Measurements from ENCODE around the gene RNF31.

The RNF31 gene

DNA sequence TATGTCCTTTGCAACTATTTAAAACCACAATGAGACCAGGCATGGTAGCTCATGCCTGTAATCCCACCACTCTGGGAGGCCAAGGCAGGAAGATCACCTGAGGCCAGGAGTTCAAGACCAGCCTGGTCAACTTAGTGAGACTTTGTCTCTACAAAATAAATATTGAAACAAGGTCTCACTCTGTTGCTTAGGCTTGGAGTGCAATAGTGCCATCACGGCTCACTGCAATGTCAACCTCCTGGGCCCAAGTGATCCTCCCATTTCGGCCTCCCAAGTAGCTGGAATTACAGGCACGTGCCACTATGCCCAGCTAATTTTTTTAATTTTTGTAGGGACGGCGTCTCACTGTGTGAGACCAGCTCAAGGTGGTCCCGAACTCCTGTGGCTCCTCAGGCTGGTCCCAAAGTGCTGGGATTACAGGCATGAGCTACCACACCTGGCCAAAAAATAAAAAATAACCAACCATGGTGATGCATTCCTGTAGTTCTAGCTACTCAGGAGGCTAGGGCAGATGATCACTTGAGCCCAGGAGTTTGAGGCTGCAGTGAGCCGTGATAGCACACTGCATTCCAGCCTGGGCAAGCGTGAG is 17.8 kb upstream of the RNF31 start:
- no peak overlapping the region for H3K23ac ChIP-seq (ENCODE audit: low read depth, low read length, poor library complexity)
- H3K27ac ChIP-seq (replicated peaks; ENCODE audit: low read length) = no peak overlapping the region
- H4K8ac ChIP-seq (ENCODE audit: low read depth, low read length) = no peak overlapping the region
- no peaks in the 10 kb centered on the region for H3K36me3 ChIP-seq (replicated peaks in 1 of 2; ENCODE audit: control insufficient read depth in 2 of 2, insufficient read depth in 2 of 2, low read length in 2 of 2)
- no peak overlapping the region for H2AFZ ChIP-seq (ENCODE audit: low read length)
- no peak for DNase-seq (ENCODE audit: low spot score)
- no peak overlapping the region for H3K4ac ChIP-seq (ENCODE audit: low read length)
- no peaks in the 10 kb centered on the region for H3K9me3 ChIP-seq (replicated peaks in 1 of 2; ENCODE audit: control insufficient read depth in 2 of 2, insufficient read depth in 1 of 2, low read depth in 1 of 2, low read length in 2 of 2)
- no peak overlapping the region for H2BK15ac ChIP-seq (ENCODE audit: low read length)
- no peak overlapping the region for H3K4me2 ChIP-seq (ENCODE audit: insufficient read depth, low read length, poor library complexity, severe bottlenecking)
- no peak overlapping the region for H2BK5ac ChIP-seq (ENCODE audit: low read length)
- H3K4me1 ChIP-seq (ENCODE audit: control insufficient read depth in 2 of 2, insufficient read depth in 1 of 2, low read depth in 1 of 2, low read length in 2 of 2) = no peaks in the 10 kb centered on the region
- H2BK120ac ChIP-seq (ENCODE audit: low read depth, low read length) = no peak overlapping the region
- no peak overlapping the region for H3K4me3 ChIP-seq (ENCODE audit: low read length in 2 of 2)
- H3K9ac ChIP-seq (ENCODE audit: low read depth, low read length, poor library complexity) = no peak overlapping the region
- H3K18ac ChIP-seq (ENCODE audit: low read length) = no peak overlapping the region
- H4K91ac ChIP-seq (ENCODE audit: low read depth, low read length, poor library complexity) = no peak overlapping the region
- no peaks in the 10 kb centered on the region for H3K27me3 ChIP-seq (ENCODE audit: control insufficient read depth in 3 of 3, insufficient read depth in 3 of 3, low read depth in 1 of 3, low read length in 3 of 3)
- no CpG with 5 or more reads among the region's 8 CpGs for WGBS, 2 donors (ENCODE audit: extremely low coverage in 2 of 2, insufficient read length in 2 of 2, insufficient replicate concordance in 1 of 2)
- no peak overlapping the region for H3K14ac ChIP-seq (ENCODE audit: low read length)
- no peaks in the 10 kb centered on the region for H3K79me1 ChIP-seq (ENCODE audit: low read depth, low read length)
- no peak overlapping the region for H2BK12ac ChIP-seq (ENCODE audit: low read length)
- no peak overlapping the region for H2AK5ac ChIP-seq (ENCODE audit: low read depth, low read length)

DNA sequence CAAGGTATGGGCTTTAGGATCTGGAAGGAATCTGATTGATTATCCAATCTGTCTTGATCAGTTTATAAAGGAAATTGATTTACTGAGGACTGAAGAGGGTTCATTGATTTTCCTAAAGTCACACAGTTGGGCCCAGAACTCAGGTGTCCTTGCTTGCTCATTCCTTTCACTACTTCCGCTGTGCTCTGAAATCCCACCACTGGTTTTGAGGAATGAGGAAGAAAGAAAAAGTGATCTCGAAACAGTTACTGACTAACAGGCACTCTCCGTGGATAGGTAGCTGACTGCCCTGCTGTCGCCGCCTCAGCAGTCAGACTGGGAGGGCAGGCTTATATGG is 16.9 kb upstream of the RNF31 start, which contains the start of gene FITM1:
Gene FITM1 (plus strand): TSS at position 280 of the 337 bp plus-strand sequence. CDS start 905 bp downstream, outside the sequence.
- DNase-seq (ENCODE audit: low spot score) = no peak
- Histone ChIP-seq H3K9me3 (replicated peaks in 1 of 2; ENCODE audit: control insufficient read depth in 2 of 2, insufficient read depth in 1 of 2, low read depth in 1 of 2, low read length in 2 of 2) (no peaks in the 10 kb centered on the region), H3K14ac (ENCODE audit: low read length) (no peak within 1 kb of the TSS), H3K36me3 (replicated peaks in 1 of 2; ENCODE audit: control insufficient read depth in 2 of 2, insufficient read depth in 2 of 2, low read length in 2 of 2) (no peaks in the 10 kb centered on the region), H2BK15ac (ENCODE audit: low read length) (no peak within 1 kb of the TSS), H3K4ac (ENCODE audit: low read length) (no peak within 1 kb of the TSS), H3K9ac (ENCODE audit: low read depth, low read length, poor library complexity) (no peak within 1 kb of the TSS), H4K91ac (ENCODE audit: low read depth, low read length, poor library complexity) (no peak within 1 kb of the TSS), H3K27ac (replicated peaks; ENCODE audit: low read length) (no peak within 1 kb of the TSS), H2AFZ (ENCODE audit: low read length) (no peak within 1 kb of the TSS), H3K4me1 (ENCODE audit: control insufficient read depth in 2 of 2, insufficient read depth in 1 of 2, low read depth in 1 of 2, low read length in 2 of 2) (peaks cover under 1 to 1% of the 10 kb centered on the region in 2 donors), H2BK12ac (ENCODE audit: low read length) (no peak within 1 kb of the TSS), H2BK120ac (ENCODE audit: low read depth, low read length) (no peak within 1 kb of the TSS), H3K4me2 (ENCODE audit: insufficient read depth, low read length, poor library complexity, severe bottlenecking) (no peak within 1 kb of the TSS), H4K8ac (ENCODE audit: low read depth, low read length) (no peak within 1 kb of the TSS), H3K18ac (ENCODE audit: low read length) (no peak within 1 kb of the TSS), H2AK5ac (ENCODE audit: low read depth, low read length) (no peak within 1 kb of the TSS), H3K23ac (ENCODE audit: low read depth, low read length, poor library complexity) (no peak within 1 kb of the TSS), H3K27me3 (ENCODE audit: control insufficient read depth in 3 of 3, insufficient read depth in 3 of 3, low read depth in 1 of 3, low read length in 3 of 3) (no peaks in the 10 kb centered on the region), H2BK5ac (ENCODE audit: low read length) (no peak within 1 kb of the TSS), H3K79me1 (ENCODE audit: low read depth, low read length) (no peaks in the 10 kb centered on the region), H3K4me3 (ENCODE audit: low read length in 2 of 2) (no peak within 1 kb of the TSS)
- no CpG with 5 or more reads among the region's 5 CpGs for WGBS, 2 donors (ENCODE audit: extremely low coverage in 2 of 2, insufficient read length in 2 of 2, insufficient replicate concordance in 1 of 2)

DNA sequence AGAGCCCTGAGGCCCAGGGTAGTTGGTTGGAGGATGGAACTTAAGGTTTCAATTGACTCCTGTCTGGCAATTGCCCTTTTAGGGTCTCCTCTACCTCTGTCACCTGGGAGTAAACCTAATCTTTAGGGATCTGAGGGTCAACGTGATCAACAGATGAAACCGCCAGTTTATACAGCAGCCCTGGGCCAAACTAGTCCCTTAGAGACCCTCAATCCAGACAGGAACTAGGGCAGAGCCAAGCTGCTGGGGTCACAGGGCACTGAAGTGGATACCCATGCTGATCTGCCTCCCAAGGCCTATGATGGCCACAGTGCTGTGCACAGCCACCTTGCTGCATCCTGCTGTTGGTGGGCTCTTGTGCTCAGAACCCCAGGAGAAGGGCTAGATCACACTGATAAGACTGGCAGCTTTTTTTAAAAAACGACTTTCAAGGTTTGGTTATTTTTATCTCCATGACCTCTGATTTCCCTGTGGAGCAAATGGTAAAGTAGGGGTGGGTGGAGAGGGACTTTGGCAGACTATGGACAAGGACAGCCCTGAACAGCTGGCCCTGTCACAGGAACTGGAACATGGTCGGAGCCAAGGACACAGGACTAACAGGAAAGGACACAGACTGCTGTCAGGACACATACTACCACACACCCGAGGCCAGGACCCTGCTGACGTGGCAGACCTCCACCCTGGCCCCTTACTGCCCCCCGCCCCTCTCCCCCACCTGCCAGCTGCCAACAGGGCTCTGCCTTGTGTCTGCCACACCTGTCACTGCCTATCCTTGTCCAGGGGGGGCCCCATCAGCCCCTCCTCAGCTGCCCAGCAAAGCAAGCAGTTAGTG is 16.4 kb upstream of the RNF31 start:
- no peak overlapping the region for H2AK5ac ChIP-seq (ENCODE audit: low read depth, low read length)
- H3K4me2 ChIP-seq (ENCODE audit: insufficient read depth, low read length, poor library complexity, severe bottlenecking) = no peak overlapping the region
- no peak overlapping the region for H4K8ac ChIP-seq (ENCODE audit: low read depth, low read length)
- H3K79me1 ChIP-seq (ENCODE audit: low read depth, low read length) = no peaks in the 10 kb centered on the region
- no peak overlapping the region for H2BK120ac ChIP-seq (ENCODE audit: low read depth, low read length)
- no peak overlapping the region for H3K18ac ChIP-seq (ENCODE audit: low read length)
- H2AFZ ChIP-seq (ENCODE audit: low read length) = no peak overlapping the region
- H3K4me3 ChIP-seq (ENCODE audit: low read length in 2 of 2) = no peak overlapping the region
- no peak overlapping the region for H3K9ac ChIP-seq (ENCODE audit: low read depth, low read length, poor library complexity)
- H2BK5ac ChIP-seq (ENCODE audit: low read length) = no peak overlapping the region
- no peak overlapping the region for H3K14ac ChIP-seq (ENCODE audit: low read length)
- H3K27ac ChIP-seq (replicated peaks; ENCODE audit: low read length) = no peak overlapping the region
- H3K4me1 ChIP-seq (ENCODE audit: control insufficient read depth in 2 of 2, insufficient read depth in 1 of 2, low read depth in 1 of 2, low read length in 2 of 2) = peaks cover 3 to 5% of the 10 kb centered on the region in 2 donors
- no peak overlapping the region for H2BK15ac ChIP-seq (ENCODE audit: low read length)
- no peak for DNase-seq (ENCODE audit: low spot score)
- H3K27me3 ChIP-seq (ENCODE audit: control insufficient read depth in 3 of 3, insufficient read depth in 3 of 3, low read depth in 1 of 3, low read length in 3 of 3) = no peaks in the 10 kb centered on the region
- H3K9me3 ChIP-seq (replicated peaks in 1 of 2; ENCODE audit: control insufficient read depth in 2 of 2, insufficient read depth in 1 of 2, low read depth in 1 of 2, low read length in 2 of 2) = no peaks in the 10 kb centered on the region
- WGBS, 2 donors (ENCODE audit: extremely low coverage in 2 of 2, insufficient read length in 2 of 2, insufficient replicate concordance in 1 of 2) = no CpG with 5 or more reads among the region's 7 CpGs
- H3K4ac ChIP-seq (ENCODE audit: low read length) = no peak overlapping the region
- no peak overlapping the region for H3K23ac ChIP-seq (ENCODE audit: low read depth, low read length, poor library complexity)
- H3K36me3 ChIP-seq (replicated peaks in 1 of 2; ENCODE audit: control insufficient read depth in 2 of 2, insufficient read depth in 2 of 2, low read length in 2 of 2) = no peaks in the 10 kb centered on the region
- H2BK12ac ChIP-seq (ENCODE audit: low read length) = no peak overlapping the region
- H4K91ac ChIP-seq (ENCODE audit: low read depth, low read length, poor library complexity) = no peak overlapping the region

DNA sequence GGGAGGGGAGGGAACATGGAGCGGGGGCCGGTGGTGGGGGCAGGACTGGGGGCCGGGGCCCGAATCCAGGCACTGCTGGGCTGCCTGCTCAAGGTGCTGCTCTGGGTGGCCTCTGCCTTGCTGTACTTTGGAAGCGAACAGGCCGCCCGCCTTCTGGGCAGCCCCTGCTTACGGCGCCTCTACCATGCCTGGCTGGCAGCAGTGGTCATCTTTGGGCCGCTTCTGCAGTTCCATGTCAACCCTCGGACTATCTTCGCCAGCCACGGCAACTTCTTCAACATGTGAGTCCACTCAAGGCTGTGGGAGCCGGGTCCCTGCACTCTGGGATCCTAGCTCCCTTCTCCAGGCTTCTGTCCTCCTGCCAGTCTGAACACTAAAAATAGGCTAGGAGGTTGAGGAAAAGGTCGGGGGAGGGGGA is 15.7 kb upstream of the RNF31 start:
- no peak overlapping the region for H2BK120ac ChIP-seq (ENCODE audit: low read depth, low read length)
- DNase-seq (ENCODE audit: low spot score) = no peak
- H3K14ac ChIP-seq (ENCODE audit: low read length) = no peak overlapping the region
- no CpG with 5 or more reads among the region's 15 CpGs for whole genome bisulfite sequencing, 2 donors (ENCODE audit: extremely low coverage in 2 of 2, insufficient read length in 2 of 2, insufficient replicate concordance in 1 of 2)
- H2BK15ac ChIP-seq (ENCODE audit: low read length) = peak overlapping the region; percentile 58
- H3K79me1 ChIP-seq (ENCODE audit: low read depth, low read length) = no peaks in the 10 kb centered on the region
- no peak overlapping the region for H3K9ac ChIP-seq (ENCODE audit: low read depth, low read length, poor library complexity)
- no peak overlapping the region for H3K4ac ChIP-seq (ENCODE audit: low read length)
- no peak overlapping the region for H3K23ac ChIP-seq (ENCODE audit: low read depth, low read length, poor library complexity)
- H3K27me3 ChIP-seq (ENCODE audit: control insufficient read depth in 3 of 3, insufficient read depth in 3 of 3, low read depth in 1 of 3, low read length in 3 of 3) = no peaks in the 10 kb centered on the region
- no peak overlapping the region for H3K4me3 ChIP-seq (ENCODE audit: low read length in 2 of 2)
- no peak overlapping the region for H2BK5ac ChIP-seq (ENCODE audit: low read length)
- no peak overlapping the region for H2AFZ ChIP-seq (ENCODE audit: low read length)
- H4K91ac ChIP-seq (ENCODE audit: low read depth, low read length, poor library complexity) = no peak overlapping the region
- peaks cover 6 to 7% of the 10 kb centered on the region in 2 donors for H3K4me1 ChIP-seq (ENCODE audit: control insufficient read depth in 2 of 2, insufficient read depth in 1 of 2, low read depth in 1 of 2, low read length in 2 of 2)
- no peak overlapping the region for H3K27ac ChIP-seq (replicated peaks; ENCODE audit: low read length)
- no peak overlapping the region for H3K18ac ChIP-seq (ENCODE audit: low read length)
- H2BK12ac ChIP-seq (ENCODE audit: low read length) = no peak overlapping the region
- no peak overlapping the region for H4K8ac ChIP-seq (ENCODE audit: low read depth, low read length)
- no peak overlapping the region for H2AK5ac ChIP-seq (ENCODE audit: low read depth, low read length)
- no peaks in the 10 kb centered on the region for H3K36me3 ChIP-seq (replicated peaks in 1 of 2; ENCODE audit: control insufficient read depth in 2 of 2, insufficient read depth in 2 of 2, low read length in 2 of 2)
- H3K9me3 ChIP-seq (replicated peaks in 1 of 2; ENCODE audit: control insufficient read depth in 2 of 2, insufficient read depth in 1 of 2, low read depth in 1 of 2, low read length in 2 of 2) = no peaks in the 10 kb centered on the region
- no peak overlapping the region for H3K4me2 ChIP-seq (ENCODE audit: insufficient read depth, low read length, poor library complexity, severe bottlenecking)

Data from neuronal stem cell (in vitro differentiated cells).